Measurements from ENCODE around the gene EDN3. TPM values are rescaled to one million over a fixed set of nuclear protein-coding genes. Genes with fewer than 3 reads are reported as not detected.

EDN3 gene
- total RNA-seq, 4 donors from 2014 or later: 3.7 to 18.0 (median 11.7) TPM

GRCh38 chr20:59291740-59292383 lies 8.5 kb upstream of the EDN3 start:
- Histone ChIP-seq H3K9me3 (no peaks in the 10 kb centered on the region), H3K36me3 (no peaks in the 10 kb centered on the region), H3K27me3 (peaks cover 0 to 29% (median 0%) of the 10 kb centered on the region in 4 donors), H3K4me3 (no peak overlapping the region), H3K27ac (replicated peaks in 1 of 4) (no peak overlapping the region), H3K4me1 (no peaks in the 10 kb centered on the region)
- WGBS: 84% methylated on average over 16 of the region's 19 CpGs
- DNase-seq (ENCODE audit: extremely low spot score): no peak
- intact Hi-C loops (cut with DNase I): no loop called here
- TF ChIP-seq EP300 (IDR thresholded peaks at IDR 0.05) (no peak), POLR2AphosphoS5 (IDR thresholded peaks at IDR 0.05) (no peak), CTCF (IDR thresholded peaks at IDR 0.05) (no peak), POLR2A (IDR thresholded peaks at IDR 0.05; ENCODE audit: low read depth) (no peak)

- Histone ChIP-seq H3K4me1 (peaks cover 0 to 9% (median 4%) of the 10 kb centered on the region in 4 donors), H3K4me3 (no peak overlapping the region), H3K27me3 (peaks cover 0 to 63% (median 3%) of the 10 kb centered on the region in 4 donors), H3K36me3 (no peaks in the 10 kb centered on the region), H3K27ac (replicated peaks in 1 of 4) (no peak overlapping the region), H3K9me3 (no peaks in the 10 kb centered on the region)
- intact Hi-C loops (cut with DNase I): no loop called here
- WGBS: 46% methylated on average over 5 of the region's 5 CpGs
- no peak for TF ChIP-seq POLR2AphosphoS5 (IDR thresholded peaks at IDR 0.05)
- TF ChIP-seq POLR2A (IDR thresholded peaks at IDR 0.05; ENCODE audit: low read depth): no peak
- no peak for TF ChIP-seq CTCF (IDR thresholded peaks at IDR 0.05)
- no peak for TF ChIP-seq EP300 (IDR thresholded peaks at IDR 0.05)
- DNase-seq (ENCODE audit: extremely low spot score): no peak
These were observed 4.9 kb upstream of the EDN3 start for GRCh38 chr20:59295531-59295930.

GRCh38 chr20:59297686-59298085 lies 2.7 kb upstream of the EDN3 start:
- Histone ChIP-seq H3K27me3 (peaks cover 0 to 74% (median 5%) of the 10 kb centered on the region in 4 donors), H3K9me3 (no peaks in the 10 kb centered on the region), H3K27ac (replicated peaks in 1 of 4) (no peak overlapping the region), H3K36me3 (no peaks in the 10 kb centered on the region), H3K4me3 (no peak overlapping the region), H3K4me1 (peaks cover 0 to 12% (median 6%) of the 10 kb centered on the region in 4 donors)
- DNase-seq (ENCODE audit: extremely low spot score): no peak
- WGBS: 85% methylated on average over 7 of the region's 7 CpGs
- intact Hi-C loops (cut with DNase I): no loop called here
- TF ChIP-seq POLR2AphosphoS5 (IDR thresholded peaks at IDR 0.05): no peak
- TF ChIP-seq EP300 (IDR thresholded peaks at IDR 0.05): no peak
- no peak for TF ChIP-seq CTCF (IDR thresholded peaks at IDR 0.05)
- no peak for TF ChIP-seq POLR2A (IDR thresholded peaks at IDR 0.05; ENCODE audit: low read depth)

- no peak for TF ChIP-seq POLR2AphosphoS5 (IDR thresholded peaks at IDR 0.05)
- no peak for TF ChIP-seq POLR2A (IDR thresholded peaks at IDR 0.05; ENCODE audit: low read depth)
- no peak for TF ChIP-seq CTCF (IDR thresholded peaks at IDR 0.05)
- no peak for TF ChIP-seq EP300 (IDR thresholded peaks at IDR 0.05)
- Histone ChIP-seq H3K4me1 (peaks cover 0 to 12% (median 6%) of the 10 kb centered on the region in 4 donors), H3K27me3 (peaks cover 0 to 76% (median 5%) of the 10 kb centered on the region in 4 donors), H3K27ac (replicated peaks in 1 of 4) (peak overlapping the region in 2 of 4 donors; percentile 13 to 23), H3K4me3 (peak overlapping the region in 3 of 4 donors; percentile 22 to 35 (median 28)), H3K36me3 (no peaks in the 10 kb centered on the region), H3K9me3 (no peaks in the 10 kb centered on the region)
- WGBS: 4% methylated on average over 18 of the region's 19 CpGs
- intact Hi-C loops (cut with DNase I): no loop called here
- no peak for DNase-seq (ENCODE audit: extremely low spot score)
These were observed 472 bp upstream of the EDN3 start for GRCh38 chr20:59299945-59300332.
